Duodenal mucosa (tissue), 2 donors: ENCODE results near the gene NDUFA12.

Source experiments
- H3K27ac ChIP-seq: one replicate; pipeline ENCODE4 v1.7.0; 2013; ENCODE audit warnings: low read depth, low read length
- H3K27me3 ChIP-seq, 2 donors: one replicate each; pipeline ENCODE4 v1.7.0; 2013; ENCODE audit warnings: low read length in 2 of 2, control low read depth in 1 of 2; ENCODE audit not compliant: insufficient read depth in 2 of 2, control insufficient read depth in 1 of 2
- H3K36me3 ChIP-seq, 2 donors: one replicate each; pipeline ENCODE4 v1.7.0; 2013; ENCODE audit warnings: low read length in 2 of 2, control low read depth in 1 of 2; ENCODE audit not compliant: insufficient read depth in 2 of 2, control insufficient read depth in 1 of 2
- H3K4me1 ChIP-seq, 2 donors: one replicate each; pipeline ENCODE4 v1.7.0; 2013; ENCODE audit warnings: low read length in 2 of 2, control low read depth in 1 of 2; ENCODE audit not compliant: insufficient read depth in 2 of 2, control insufficient read depth in 1 of 2
- H3K4me3 ChIP-seq, 2 donors: one replicate each; pipeline ENCODE4 v1.7.0; 2013; ENCODE audit warnings: low read length in 2 of 2, low read depth in 1 of 2
- H3K9ac ChIP-seq, 2 donors: one replicate each; pipeline ENCODE4 v1.7.0; 2013; ENCODE audit warnings: low read length in 2 of 2, low read depth in 1 of 2
- H3K9me3 ChIP-seq, 2 donors: one replicate each; pipeline ENCODE4 v1.7.0; 2013; ENCODE audit warnings: low read length in 2 of 2, control low read depth in 1 of 2; ENCODE audit not compliant: control insufficient read depth in 1 of 2

NDUFA12 gene

GRCh38 chr12:94925206-94925605 lies 78.3 kb downstream of the NDUFA12 start:
- no peak overlapping the region for H3K4me3 ChIP-seq
- no peaks in the 10 kb centered on the region for H3K4me1 ChIP-seq
- H3K27ac ChIP-seq: no peak overlapping the region
- H3K36me3 ChIP-seq: no peaks in the 10 kb centered on the region
- no peaks in the 10 kb centered on the region for H3K27me3 ChIP-seq
- no peak overlapping the region for H3K9ac ChIP-seq
- H3K9me3 ChIP-seq: no peaks in the 10 kb centered on the region

GRCh38 chr12:94922561-94922960 lies 80.9 kb downstream of the NDUFA12 start:
- H3K27ac ChIP-seq: no peak overlapping the region

More at GRCh38 chr12:94922561-94922960, 80.9 kb downstream of the NDUFA12 start:
- no peaks in the 10 kb centered on the region for H3K27me3 ChIP-seq
- no peak overlapping the region for H3K9ac ChIP-seq
- no peaks in the 10 kb centered on the region for H3K4me1 ChIP-seq
- no peak overlapping the region for H3K4me3 ChIP-seq
- no peaks in the 10 kb centered on the region for H3K36me3 ChIP-seq
- no peaks in the 10 kb centered on the region for H3K9me3 ChIP-seq
